GM18870 (cell line): ENCODE measurements around the gene UBE2G1.
"Not testable (repeated sequence)": the region's sequence is repeated elsewhere in the genome, so short reads cannot be mapped to it uniquely, and the experiment has no call there.

Source experiments
- ATAC-seq: cut with Tn5 transposase; IDR thresholded peaks from one replicate; pipeline ENCODE4 v1.9.1; 2021; ENCODE audit warnings: moderate library complexity; ENCODE audit not compliant: unreplicated experiment

Gene UBE2G1

GRCh38 chr17:4366327-4367063 is at the start of gene UBE2G1:
TSS of gene UBE2G1 (minus strand) at chr17:4366675. CDS start at chr17:4366316, 359 bp downstream.
- ATAC-seq: peak; percentile 54

- ATAC-seq: no peak
Measured at GRCh38 chr17:4412933-4413831, 46.7 kb upstream of the UBE2G1 start.

GRCh38 chr17:4411201-4411600 is 44.7 kb upstream of the UBE2G1 start:
- no peak for ATAC-seq

GRCh38 chr17:4409659-4410058 is 43.2 kb upstream of the UBE2G1 start:
- ATAC-seq: no peak

- ATAC-seq: no peak
Measured at GRCh38 chr17:4407851-4408250, 41.4 kb upstream of the UBE2G1 start.

GRCh38 chr17:4407216-4407615 is 40.7 kb upstream of the UBE2G1 start:
- ATAC-seq: no peak

- no peak for ATAC-seq
Measured at GRCh38 chr17:4406386-4406785, 39.9 kb upstream of the UBE2G1 start.

- ATAC-seq: no peak
Measured at GRCh38 chr17:4405699-4406098, 39.2 kb upstream of the UBE2G1 start.

- ATAC-seq: no peak
Measured at GRCh38 chr17:4405038-4405669, 38.7 kb upstream of the UBE2G1 start.

GRCh38 chr17:4397840-4398239 is 31.4 kb upstream of the UBE2G1 start:
- ATAC-seq: no peak

- ATAC-seq: no peak
Measured at GRCh38 chr17:4395111-4395478, 28.6 kb upstream of the UBE2G1 start.

GRCh38 chr17:4394208-4395110 is 28.0 kb upstream of the UBE2G1 start:
- ATAC-seq: no peak

GRCh38 chr17:4393806-4394205 is 27.3 kb upstream of the UBE2G1 start:
- ATAC-seq: no peak

GRCh38 chr17:4389079-4389478 is 22.6 kb upstream of the UBE2G1 start:
- ATAC-seq: no peak

- ATAC-seq: no peak
Measured at GRCh38 chr17:4387137-4387536, 20.7 kb upstream of the UBE2G1 start.

- ATAC-seq: no peak
Measured at GRCh38 chr17:4386406-4386805, 19.9 kb upstream of the UBE2G1 start.

GRCh38 chr17:4381690-4382671 is 15.5 kb upstream of the UBE2G1 start:
- no peak for ATAC-seq

- ATAC-seq: no peak
Measured at GRCh38 chr17:4378626-4379025, 12.2 kb upstream of the UBE2G1 start.

GRCh38 chr17:4377247-4377646 is 10.8 kb upstream of the UBE2G1 start:
- not testable (repeated sequence) for ATAC-seq
